Endothelial cell of hepatic sinusoid (primary cell): ENCODE data around the gene GOLT1A.

Experiments used
- in situ Hi-C: cut with HindIII; loops from 2 replicates; pipeline ENCODE4 v1.10.0; 2017; ENCODE audit warnings: low sequenced_read_pairs

The GOLT1A gene

DNA sequence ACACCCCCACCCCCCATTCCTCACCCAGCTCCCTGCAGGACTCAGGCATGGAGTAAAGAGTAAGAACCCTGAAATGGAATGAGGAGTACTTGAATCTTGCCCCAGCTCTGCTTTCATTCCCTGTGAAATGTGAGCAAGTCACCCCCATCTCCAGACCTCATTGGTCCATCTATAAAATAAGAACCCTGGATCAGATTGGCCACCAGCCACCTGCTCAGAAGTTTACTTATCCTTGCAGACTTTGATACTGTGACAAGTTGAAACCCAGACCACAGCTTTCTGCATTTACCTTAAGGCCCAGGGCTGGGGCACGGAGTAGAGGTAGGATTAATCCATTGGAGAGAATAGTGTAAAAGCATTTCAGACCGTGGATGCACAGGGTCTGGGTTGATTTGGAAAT lies 19.7 kb downstream of the GOLT1A start:
- in situ Hi-C loops, result no loop called here

DNA sequence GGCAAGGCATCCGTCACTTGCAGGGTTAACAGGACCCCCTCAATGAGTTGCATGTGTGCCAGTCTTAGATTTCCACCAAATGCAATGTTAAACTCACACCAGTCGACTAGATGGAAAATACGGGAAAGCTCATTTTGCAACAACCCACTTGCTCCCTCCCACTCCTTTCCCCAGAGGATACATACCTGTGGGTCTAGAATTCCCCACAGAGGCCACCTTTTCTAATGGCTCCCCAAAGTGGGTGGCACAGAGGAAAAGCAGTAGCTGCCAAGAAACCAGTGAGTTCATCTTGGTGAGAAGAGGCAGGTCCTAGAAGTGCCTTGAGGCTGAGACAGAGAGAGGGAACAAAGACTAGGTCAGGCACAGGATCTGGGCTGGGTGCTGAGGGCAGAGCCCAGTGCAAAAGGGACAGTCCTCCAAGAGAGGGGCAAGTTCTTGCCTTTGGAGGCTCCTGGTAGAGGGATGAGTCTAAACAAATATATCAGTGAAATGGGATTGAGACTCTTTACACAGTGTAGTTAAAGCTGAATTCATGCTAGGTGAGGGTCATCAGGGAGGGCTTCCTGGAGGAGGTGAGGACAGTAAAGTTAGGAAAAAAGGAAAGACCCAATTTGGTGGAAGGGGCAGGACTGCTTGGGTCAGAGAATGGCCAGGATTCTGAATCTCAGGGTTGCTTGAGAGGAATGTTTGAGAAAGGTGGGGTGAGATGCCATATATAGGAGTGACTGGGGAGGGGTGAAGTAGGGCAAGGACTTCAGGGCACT lies 21.0 kb downstream of the GOLT1A start:
- in situ Hi-C loops, result no loop called here

DNA sequence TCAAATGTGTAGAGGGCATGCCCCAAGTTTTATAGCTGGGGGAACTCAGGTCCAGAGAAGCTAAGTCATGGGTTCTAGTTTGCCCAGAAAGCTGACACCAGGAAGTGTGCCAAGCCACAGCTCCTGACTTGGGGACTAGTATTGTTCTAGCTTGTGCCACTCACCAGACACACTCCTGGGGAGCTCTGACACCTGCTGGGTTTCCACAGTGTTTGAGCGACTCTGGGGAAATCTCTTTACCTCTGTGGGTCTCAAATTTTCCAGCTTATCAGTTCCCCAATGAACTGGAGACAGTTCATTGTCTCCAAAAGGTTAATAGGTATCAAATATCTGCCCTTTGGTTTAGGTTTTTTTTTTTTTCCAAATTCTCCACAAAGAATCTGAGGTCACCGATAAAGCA lies 21.7 kb downstream of the GOLT1A start:
- in situ Hi-C loops, result no loop called here

DNA sequence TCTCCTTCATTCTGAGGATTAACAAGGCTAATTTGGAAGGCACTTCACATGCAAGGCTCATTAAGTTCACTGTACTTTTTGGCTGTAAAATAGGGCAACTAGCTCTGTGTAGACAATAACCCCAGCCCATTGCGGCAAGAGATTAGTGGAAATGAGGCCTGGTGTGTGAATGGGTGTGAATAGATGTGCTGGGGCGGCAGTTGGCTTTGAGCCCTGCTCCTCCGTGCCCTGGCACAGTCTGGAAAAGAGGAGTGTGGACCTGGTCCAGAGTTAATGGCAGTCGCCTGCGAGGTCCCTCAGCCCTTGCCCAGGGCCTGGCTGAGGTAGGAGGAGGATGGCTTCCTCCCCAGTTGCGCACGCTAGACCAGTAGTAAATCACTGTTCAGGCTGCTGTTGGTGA lies 22.3 kb downstream of the GOLT1A start:
- in situ Hi-C loops, result no loop called here

DNA sequence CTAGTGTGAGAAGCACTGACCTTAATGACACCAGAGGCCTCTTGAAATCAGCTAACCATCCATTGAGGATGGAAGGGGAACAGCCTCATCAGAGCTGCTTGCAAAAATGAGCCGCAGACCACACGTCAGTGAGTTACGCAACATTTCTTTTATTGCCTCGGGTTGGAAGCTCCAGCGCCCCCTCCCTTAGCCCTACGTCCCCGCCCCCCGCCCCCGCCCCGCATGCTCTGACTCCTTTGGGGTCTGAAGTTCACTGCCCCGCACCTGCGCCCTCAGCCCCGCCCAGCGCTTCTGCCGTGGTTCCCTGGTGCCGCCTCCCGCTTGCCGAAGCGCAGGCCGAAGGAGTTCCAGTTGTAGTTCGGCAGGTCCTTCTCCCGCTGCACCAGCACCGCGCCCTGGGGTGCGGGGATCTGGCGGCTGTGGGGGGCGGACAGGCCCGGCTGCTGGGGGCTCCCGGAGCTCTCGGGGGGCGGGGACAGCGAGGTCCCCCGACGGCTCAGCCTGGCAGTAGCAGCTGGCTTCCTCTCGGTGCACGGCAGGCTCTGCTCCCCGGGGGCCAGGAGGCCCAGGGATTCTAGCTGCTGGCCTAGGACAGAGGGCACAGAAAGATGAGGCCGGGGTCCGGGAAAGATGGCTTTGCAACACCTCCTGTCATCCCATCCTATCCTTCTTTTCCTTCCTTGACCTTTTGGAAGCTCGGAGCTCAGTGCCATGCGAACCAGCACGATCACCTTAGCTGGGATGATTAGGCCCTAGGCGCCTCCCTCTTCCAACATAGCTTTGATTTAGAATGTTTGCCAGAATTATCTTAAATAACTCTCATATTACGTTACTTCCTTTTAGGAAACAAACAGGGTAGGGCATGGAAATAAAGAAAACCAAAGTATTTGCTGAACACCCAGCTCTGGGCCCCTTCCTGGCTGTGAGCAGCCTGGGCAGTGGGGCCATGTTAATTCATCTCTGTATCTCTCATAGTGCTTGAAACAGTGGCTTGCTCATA lies 23.3 kb downstream of the GOLT1A start:
- in situ Hi-C loops, result no loop called here

DNA sequence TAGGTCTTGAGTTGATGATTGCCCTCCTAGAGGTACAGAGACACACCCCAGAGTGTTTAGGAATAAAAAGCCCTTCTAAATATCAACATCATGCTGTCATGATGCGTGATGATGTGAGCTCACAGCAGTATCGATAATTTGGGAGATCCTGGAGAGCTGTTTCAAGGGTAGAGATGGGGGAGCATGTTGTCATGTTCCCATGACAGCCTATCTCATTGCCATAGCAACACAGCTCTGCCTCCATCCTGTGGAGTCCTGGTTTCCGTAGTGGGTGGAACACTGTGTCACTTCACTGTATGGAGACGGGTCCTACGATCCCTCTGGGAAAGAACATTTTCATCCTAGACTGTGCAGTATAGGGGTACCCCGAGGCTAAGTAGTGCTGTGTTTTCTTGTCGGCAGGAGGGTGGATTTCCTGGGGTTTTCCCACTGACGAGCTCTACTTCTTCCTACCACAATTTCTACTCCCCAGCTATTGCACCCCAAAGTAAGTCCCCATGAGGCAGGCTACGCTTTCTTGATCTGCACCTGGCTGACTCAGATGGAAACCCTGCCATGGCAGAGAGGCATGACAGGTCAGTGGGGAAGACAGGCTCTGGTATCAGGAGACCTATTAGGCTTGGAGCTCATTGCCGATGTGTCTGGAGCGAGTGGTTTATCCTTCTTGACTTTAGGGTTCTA lies 24.7 kb downstream of the GOLT1A start:
- in situ Hi-C loops, result no loop called here

DNA sequence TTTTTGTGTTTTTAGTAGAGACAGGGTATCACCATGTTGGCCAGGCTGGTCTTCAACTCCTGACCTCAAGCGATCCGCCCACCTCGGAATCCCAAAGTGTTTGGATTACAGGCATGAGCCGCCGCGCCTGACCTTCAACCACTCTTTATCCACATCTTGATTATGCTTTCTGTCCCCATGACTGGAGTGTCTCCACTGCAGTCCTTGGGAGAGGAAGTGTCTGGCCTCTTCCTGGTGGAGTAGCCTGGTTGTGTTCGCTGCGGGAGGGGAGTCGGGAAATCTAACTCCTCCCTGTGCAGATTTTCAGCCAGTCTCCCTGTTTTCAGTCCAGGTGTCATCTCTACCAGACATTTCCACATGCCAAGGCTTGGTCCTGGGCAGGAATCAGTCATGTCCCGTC lies 27.2 kb downstream of the GOLT1A start:
- in situ Hi-C loops, result no loop called here

DNA sequence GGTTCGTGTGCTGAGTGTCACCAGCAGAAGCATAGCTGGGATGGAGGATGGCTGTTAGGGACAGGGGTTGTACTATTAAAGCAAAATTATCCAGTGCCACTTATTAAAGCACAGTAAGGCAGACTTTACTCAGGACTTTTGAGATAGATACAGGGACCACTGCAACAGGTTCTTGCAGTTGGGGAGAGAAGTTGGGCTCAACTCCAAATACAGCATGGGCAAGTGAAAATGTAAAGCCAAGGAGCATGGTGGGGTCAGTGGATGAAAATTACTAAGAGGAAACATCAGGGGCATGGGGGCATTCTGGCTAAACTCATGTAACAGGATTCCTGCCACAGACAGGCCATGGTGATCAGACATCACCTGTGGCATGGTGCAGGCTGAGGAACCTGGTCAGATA lies 32.7 kb downstream of the GOLT1A start:
- in situ Hi-C loops, result no loop called here

DNA sequence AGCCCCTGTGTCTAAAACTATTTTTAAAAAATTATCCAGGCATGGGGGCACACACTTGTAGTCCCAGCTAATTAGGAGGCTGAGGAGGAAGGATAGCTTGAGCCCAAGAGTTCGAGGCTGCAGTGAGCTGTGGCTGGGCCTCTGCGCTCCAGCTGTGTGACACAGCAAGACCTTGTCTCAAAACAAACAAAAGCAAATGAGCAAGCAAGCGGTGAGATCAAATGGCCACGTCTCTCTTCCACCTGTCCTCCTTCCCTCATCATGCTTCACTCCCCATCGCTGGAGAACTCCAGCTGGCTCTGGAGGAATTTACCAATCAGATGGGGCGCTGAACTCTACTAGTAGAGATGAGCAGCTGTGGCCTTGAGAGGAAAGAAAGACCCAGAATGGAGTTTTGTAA lies 33.7 kb downstream of the GOLT1A start:
- in situ Hi-C loops, result no loop called here

DNA sequence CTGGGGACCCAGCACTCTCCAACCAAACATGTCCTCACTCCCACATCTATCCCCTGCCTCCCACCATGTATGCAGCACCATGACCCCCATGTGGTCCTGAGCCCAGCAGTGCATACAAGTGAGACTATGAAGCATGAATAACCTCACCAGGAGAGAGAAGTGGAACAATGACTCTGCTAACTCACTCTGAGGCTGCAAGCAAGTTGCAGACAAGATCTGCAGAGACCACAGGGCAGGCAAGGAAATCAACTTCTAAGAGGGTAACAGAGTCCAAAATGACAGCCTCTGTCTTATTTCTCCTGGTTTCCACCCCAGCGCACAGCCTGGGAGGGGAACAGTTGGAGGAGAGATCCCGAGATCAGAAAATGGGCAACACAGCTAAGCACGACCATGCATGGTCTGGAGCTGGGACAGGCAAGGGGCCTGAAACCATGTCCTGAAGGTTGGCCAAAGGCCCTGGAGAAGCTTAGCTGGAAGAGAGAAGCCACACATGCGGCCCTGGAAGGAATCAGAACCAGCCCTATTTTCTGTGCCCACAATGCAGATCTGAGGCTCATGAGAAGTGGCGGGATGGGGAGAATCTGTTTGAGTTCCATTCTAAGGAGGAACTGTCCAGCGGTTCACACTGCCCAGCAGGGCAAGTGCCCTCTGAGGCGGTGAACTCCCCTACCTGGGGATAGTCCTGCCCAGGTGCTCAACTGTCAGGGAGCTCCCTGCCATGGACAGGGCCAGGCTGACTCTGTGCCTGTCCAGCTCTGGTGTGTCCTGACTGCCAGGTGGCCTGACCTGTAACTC lies 35.1 kb downstream of the GOLT1A start:
- in situ Hi-C loops, result no loop called here

DNA sequence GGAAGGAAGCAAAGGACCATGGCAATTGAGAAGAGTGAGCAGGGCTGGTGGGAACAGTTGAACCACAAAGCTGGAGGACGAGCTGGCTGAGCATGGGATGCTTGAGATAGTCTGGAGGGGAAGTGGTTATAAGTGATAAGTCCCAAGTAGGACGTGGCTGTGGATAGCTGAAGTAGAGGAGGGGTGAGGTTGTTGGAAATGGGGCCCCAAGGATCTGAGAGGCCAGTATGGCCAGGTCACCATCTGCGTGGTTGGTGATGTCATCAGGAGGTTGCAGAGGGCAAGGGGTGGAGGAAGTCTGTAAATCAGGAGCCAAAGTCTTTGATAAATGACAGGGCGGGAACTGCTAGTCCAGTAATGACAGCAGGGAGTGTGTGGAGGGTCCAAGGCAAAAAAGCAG lies 36.7 kb downstream of the GOLT1A start:
- in situ Hi-C loops, result no loop called here

DNA sequence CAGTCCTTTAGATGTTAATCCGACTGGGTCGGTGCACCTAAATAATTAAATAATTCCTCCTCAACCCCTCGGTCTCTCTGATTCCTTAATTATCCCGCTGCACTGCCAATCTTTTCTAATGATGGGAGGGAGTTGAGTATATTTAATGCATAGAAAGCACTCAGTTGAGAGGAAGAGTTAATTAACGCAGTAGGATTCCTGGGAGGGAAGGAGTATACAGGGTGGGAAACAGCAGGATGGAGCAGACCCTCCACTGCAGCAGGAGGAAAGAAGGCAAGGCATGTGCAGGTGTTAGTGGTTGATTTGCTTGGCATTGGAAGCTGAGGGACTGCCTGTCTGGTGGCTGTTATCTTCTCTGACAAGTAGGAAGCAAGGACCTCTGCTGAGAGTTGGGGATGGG lies 37.7 kb downstream of the GOLT1A start:
- in situ Hi-C loops, result no loop called here

DNA sequence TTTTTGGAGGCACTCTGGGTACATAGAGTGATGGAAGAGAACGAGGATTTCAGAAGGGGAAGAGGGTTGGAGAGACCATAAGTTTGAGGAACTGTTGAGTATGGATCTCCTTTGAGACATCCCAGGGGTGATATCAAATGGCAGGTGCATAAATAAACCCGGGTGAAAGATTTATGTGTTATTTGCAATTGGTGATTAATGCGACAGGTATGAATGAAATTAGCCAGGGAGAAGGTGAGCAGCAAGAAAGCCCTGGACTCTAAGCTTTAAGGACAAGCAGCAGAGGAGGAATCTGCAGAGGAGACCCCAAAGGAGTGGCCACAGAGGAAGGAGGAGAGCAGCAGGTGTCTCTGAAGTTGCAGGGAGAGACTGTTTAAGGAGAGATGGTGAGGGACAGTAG lies 38.8 kb downstream of the GOLT1A start:
- in situ Hi-C loops, result no loop called here

DNA sequence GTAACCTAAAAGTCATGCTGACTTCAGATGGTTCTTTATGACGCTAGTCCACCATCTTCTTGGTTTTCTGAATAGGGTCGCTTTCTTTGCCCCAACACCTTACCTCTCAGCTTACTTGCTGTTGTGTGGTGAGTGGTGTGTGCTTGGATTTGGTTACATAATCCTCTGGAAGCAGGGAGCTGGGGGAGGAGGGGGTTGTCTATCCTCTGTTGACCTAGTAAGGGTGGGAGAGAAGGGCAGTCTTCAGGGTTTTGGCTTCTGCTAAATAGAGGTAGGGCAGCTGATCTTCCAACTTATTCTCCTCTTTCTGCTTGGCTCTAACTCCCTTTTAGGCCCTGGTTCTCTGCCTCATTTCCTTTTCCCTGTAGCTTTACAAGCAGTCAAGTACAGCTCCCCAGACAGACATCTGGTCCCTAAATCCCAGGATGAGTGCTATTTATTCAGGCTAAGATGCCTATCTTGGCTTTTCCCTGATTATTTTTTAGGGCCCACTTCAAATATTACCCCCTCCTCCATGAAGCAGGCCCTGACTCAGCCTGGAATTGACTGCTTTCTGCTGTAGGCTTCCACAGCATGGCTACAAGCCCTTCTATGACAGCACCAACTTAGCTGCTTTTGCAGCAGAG lies 41.3 kb downstream of the GOLT1A start:
- in situ Hi-C loops, result no loop called here

DNA sequence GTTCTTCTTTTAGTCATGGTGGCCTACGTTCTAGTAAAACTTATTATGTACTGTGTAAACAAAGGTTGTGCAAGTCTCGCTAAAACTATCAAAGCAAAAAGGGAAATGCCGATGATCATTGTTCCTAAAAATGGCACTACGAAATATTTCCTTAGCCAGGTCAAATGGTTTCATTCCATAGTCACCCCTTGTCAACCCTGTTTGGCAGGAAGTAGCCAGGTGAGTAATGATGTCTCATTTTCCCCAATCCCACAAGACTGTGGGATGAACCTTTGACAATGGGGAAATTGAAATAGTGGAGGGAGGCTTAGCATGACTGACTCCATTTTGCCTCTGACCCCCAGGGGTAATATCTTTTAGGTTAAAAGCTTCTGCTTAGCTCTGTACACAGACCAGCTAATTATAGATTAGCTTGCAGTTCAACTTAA lies 42.0 kb downstream of the GOLT1A start:
- in situ Hi-C loops, result no loop called here

DNA sequence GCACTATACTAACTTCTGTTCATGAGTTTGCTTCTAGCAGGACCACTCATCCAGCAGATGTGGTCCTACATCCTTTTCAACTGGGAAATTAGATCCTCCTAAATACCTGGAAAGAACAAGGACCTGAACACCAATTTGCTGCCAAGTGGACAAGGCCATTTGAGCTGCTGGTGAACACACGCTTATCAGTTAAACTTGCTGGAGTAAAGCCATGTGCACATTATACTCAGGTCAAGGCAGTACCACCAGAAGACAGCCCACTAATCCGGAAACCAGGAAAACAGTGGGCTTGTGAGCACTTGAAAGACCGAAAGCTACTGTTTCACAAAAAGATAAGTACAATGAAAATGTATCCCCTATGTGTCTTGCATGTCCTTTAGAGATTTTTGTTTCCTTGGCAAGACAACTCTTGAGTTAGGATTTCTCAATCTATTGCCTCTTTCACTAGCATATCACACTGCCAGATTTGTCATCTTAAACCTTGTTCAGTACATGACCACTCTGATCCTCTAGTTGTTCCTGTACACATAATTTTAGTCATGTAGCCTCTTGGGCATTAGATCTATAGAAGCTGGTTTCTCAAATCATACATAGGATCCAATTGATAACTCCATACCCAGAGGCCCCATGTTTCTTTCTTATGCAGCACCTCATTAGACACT lies 43.2 kb downstream of the GOLT1A start:
- in situ Hi-C loops, result no loop called here

DNA sequence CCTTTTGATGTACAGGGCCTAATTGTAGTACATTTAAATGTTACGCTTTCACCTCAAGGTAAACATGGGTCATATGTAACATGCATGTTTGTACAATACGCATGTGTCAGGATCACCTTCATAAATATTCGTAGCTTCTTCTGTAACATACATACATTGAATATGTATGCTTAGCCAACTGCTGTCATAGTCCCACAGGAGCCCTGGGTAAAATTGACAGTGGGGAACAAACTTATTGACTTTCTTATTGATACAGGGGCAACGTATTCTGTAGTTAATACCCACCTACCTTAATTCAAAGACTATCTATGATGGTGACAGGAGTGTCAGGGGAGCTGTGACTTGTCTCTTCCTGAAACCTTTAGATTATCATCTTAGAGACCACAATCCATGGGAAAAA lies 43.9 kb downstream of the GOLT1A start:
- in situ Hi-C loops, result no loop called here

DNA sequence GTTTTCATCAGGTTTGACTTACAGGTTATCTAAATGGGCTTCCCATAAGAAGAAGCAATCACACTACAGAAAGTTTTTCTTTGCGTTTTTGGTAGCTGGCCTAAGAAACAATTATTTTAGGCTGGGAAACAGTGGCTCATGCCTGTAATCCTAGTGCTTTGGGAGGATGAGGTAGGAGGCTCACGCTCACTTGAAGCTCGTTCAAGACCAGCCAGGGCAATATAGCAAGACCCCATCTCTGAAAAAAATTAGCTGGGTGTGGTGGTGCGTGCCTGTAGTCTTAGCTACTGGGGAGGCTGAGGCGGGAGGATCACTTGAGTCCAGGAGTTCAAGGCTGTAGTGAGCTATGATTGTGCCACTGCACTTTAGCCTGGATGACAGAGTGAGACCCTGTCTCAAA lies 46.1 kb downstream of the GOLT1A start:
- in situ Hi-C loops, result no loop called here

DNA sequence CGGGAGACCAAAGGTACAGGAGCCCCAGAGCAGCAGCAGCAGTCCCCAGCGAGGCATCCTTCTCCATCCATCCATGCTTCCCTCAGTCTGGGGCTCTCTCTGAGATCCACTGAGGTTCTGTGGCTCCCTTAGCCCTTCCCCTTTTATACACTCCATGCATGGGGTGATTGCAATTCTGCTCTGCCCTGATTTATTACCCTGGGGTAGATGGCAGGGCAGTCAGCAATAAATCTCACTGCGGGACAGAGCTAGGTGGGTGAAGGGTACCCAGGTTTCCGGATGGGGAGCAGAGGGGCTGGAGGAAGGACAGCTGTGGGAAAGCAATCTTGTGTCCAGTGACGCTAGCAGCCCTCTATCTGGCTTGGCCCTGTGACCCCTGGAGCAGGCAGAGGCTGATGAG lies 47.6 kb downstream of the GOLT1A start, which contains the start of gene REN:
TSS of gene REN (minus strand) at position 119 of the 400 bp plus-strand sequence. CDS start at position 75, 44 bp downstream.
- in situ Hi-C loops, result no loop called here
